H1 (cell line): ENCODE data around the gene HDGFL3. TPM values are rescaled to one million over a fixed set of nuclear protein-coding genes. Genes with fewer than 3 reads are reported as not detected.

Experiments used
- JUND ChIP-seq: IDR thresholded peaks from 2 replicates; pipeline ENCODE4 v1.6.1; 2011; ENCODE audit warnings: mild to moderate bottlenecking, improper control_type of control experiment, low read length
- RXRA ChIP-seq: IDR thresholded peaks from 2 replicates; pipeline ENCODE4 v1.6.1; 2011; ENCODE audit warnings: low read depth, mild to moderate bottlenecking, low read length, moderate library complexity; ENCODE audit not compliant: insufficient read depth
- polyA plus RNA-seq, 7 experiments: library from polyadenylated mRNA; depleted of rRNA in 3 of 7; stranded (reverse) in 5 of 7; unstranded in 2 of 7; fragments of >200 nt in 5 of 7; fragments of 200-250 nt in 2 of 7; gene quantifications; 1 replicate in 5 of 7; 2 replicates in 1 of 7; 4 replicates in 1 of 7; pipeline versions ENCODE4 v1.2.1 to v1.2.3, GENCODE V29; 2011 to 2013; ENCODE audit warnings: missing spikeins in 2 of 7, mixed read lengths in 2 of 7
- total RNA-seq: library from RNA; stranded (reverse); fragmentation: NEBNext Ultra II Directional; extraction: Animal tissue kit (Norgen Biotek cat#: 25700); gene quantifications from 2 replicates; pipeline ENCODE4 v1.2.1, GENCODE V29; 2021
- TF ChIP-seq, protein P1 (sequence below), 3 experiments: IDR thresholded peaks; 1 replicate in 2 of 3; 2 replicates in 1 of 3; pipeline versions ENCODE4 v1.5.1 to v1.6.1; 2011; ENCODE audit warnings: low read length in 3 of 3, mild to moderate bottlenecking in 3 of 3, inconsistent platforms in 2 of 3, low read depth in 1 of 3, moderate library complexity in 1 of 3; ENCODE audit not compliant: insufficient read depth in 1 of 3; ENCODE audit errors: control extremely low read depth in 1 of 3

The HDGFL3 gene
- total and polyA plus RNA-seq, 2 of the 8 experiments (the other 6 are each of a cell fraction or from before 2014, with no cell fraction given): 14.1 to 149 TPM

DNA sequence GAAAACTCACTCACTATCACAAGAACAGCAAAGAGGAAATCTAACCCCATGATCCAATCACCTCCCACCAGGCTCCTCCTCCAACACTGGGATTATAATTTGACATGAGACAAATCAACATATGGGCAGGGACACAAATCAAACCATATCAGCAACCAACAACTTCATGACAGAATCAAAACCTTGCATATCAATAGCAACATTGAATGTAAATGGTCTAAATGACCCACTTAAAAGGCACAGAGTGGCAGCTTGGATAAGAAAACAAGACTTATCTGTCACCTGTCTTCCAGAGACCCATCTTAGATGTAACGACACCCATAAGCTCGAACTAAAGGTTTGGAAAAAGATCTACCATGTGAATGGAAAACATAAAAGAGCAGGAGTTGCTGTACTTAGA lies 40.8 kb downstream of the HDGFL3 start (continued):
- TF ChIP-seq, protein P1, sequence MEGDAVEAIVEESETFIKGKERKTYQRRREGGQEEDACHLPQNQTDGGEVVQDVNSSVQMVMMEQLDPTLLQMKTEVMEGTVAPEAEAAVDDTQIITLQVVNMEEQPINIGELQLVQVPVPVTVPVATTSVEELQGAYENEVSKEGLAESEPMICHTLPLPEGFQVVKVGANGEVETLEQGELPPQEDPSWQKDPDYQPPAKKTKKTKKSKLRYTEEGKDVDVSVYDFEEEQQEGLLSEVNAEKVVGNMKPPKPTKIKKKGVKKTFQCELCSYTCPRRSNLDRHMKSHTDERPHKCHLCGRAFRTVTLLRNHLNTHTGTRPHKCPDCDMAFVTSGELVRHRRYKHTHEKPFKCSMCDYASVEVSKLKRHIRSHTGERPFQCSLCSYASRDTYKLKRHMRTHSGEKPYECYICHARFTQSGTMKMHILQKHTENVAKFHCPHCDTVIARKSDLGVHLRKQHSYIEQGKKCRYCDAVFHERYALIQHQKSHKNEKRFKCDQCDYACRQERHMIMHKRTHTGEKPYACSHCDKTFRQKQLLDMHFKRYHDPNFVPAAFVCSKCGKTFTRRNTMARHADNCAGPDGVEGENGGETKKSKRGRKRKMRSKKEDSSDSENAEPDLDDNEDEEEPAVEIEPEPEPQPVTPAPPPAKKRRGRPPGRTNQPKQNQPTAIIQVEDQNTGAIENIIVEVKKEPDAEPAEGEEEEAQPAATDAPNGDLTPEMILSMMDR (IDR thresholded peaks at IDR 0.05; ENCODE audit: control extremely low read depth in 1 of 3, insufficient read depth in 1 of 3, low read depth in 1 of 3, low read length in 3 of 3): no peak
- no peak for TF ChIP-seq RXRA
- no peak for TF ChIP-seq JUND
